Keratinocyte (primary cell): Measurements from ENCODE around the gene PKNOX2. TPM values are rescaled to one million over a fixed set of nuclear protein-coding genes. Genes with fewer than 3 reads are reported as not detected.

Experiments used
- DNase-seq: peaks from one replicate; pipeline ENCODE4 v3.0.0-alpha.2; 2011; ENCODE audit warnings: low read depth, missing footprints, low spot score
- FAIRE-seq: peaks from 2 replicates; lab custom pipeline; 2011; peaks lifted over from hg19 to GRCh38; lab: Jason Lieb, UNC
- H2AFZ ChIP-seq: 2 replicates; pipeline ENCODE4 v1.6.0; 2012; ENCODE audit warnings: low read length, control low read depth, inconsistent platforms; ENCODE audit not compliant: control insufficient read depth
- H3K27ac ChIP-seq: 2 replicates; pipeline ENCODE4 v1.5.1; 2011; ENCODE audit warnings: low read length; ENCODE audit not compliant: control insufficient read depth, insufficient read depth
- H3K27me3 ChIP-seq: 3 replicates; pipeline ENCODE4 v1.6.0; 2011; ENCODE audit warnings: low read length; ENCODE audit not compliant: control insufficient read depth, insufficient read depth; ENCODE audit errors: extremely low read depth
- H3K36me3 ChIP-seq, 2 experiments: 2 replicates in 1 of 2; 3 replicates in 1 of 2; pipeline ENCODE4 v1.5.1; 2011; ENCODE audit warnings: low read length in 2 of 2, mild to moderate bottlenecking in 1 of 2; ENCODE audit not compliant: control insufficient read depth in 2 of 2, insufficient read depth in 2 of 2; ENCODE audit errors: extremely low read depth in 1 of 2
- H3K4me1 ChIP-seq: 3 replicates; pipeline ENCODE4 v1.5.1; 2011; ENCODE audit warnings: low read length; ENCODE audit not compliant: control insufficient read depth, insufficient read depth; ENCODE audit errors: extremely low read depth
- H3K4me2 ChIP-seq: 3 replicates; pipeline ENCODE4 v1.6.0; 2011; ENCODE audit warnings: low read depth, low read length; ENCODE audit not compliant: control insufficient read depth, insufficient read depth; ENCODE audit errors: extremely low read depth
- H3K4me3 ChIP-seq, 3 experiments: fragments of 200-600 bp in 1 of 3; sonication (generic) in 1 of 3; 2 replicates in 2 of 3; 3 replicates in 1 of 3; pipeline ENCODE4 v1.5.1; 2011 to 2016; ENCODE audit warnings: low read length in 3 of 3, mild to moderate bottlenecking in 3 of 3, control low read depth in 2 of 3, inconsistent platforms in 1 of 3, low read depth in 1 of 3, mixed read lengths in 1 of 3, mixed run types in 1 of 3, moderate library complexity in 1 of 3; ENCODE audit not compliant: control insufficient read depth in 2 of 3, insufficient read depth in 2 of 3; ENCODE audit errors: extremely low read depth in 1 of 3
- H3K79me2 ChIP-seq: 2 replicates; pipeline ENCODE4 v1.6.0; 2012; ENCODE audit warnings: low read length; ENCODE audit not compliant: control insufficient read depth, insufficient read depth
- H3K9ac ChIP-seq: 3 replicates; pipeline ENCODE4 v1.6.0; 2011; ENCODE audit warnings: low read length; ENCODE audit not compliant: control insufficient read depth, insufficient read depth; ENCODE audit errors: extremely low read depth
- H3K9me1 ChIP-seq: 3 replicates; pipeline ENCODE4 v1.6.0; 2011; ENCODE audit warnings: low read length; ENCODE audit not compliant: control insufficient read depth, insufficient read depth; ENCODE audit errors: extremely low read depth
- H3K9me3 ChIP-seq: 2 replicates; pipeline ENCODE4 v1.5.1; 2012; ENCODE audit warnings: low read depth, low read length; ENCODE audit not compliant: control insufficient read depth
- H4K20me1 ChIP-seq: 3 replicates; pipeline ENCODE4 v1.6.0; 2011; ENCODE audit warnings: low read length; ENCODE audit not compliant: control insufficient read depth, insufficient read depth; ENCODE audit errors: extremely low read depth
- EZH2 ChIP-seq: IDR thresholded peaks from one replicate; pipeline ENCODE4 v1.6.1; 2012; ENCODE audit warnings: inconsistent platforms, mild to moderate bottlenecking, low read length, moderate library complexity
- dilution Hi-C: fragments of 300-500 bp; cut with MboI; formaldehyde crosslinking; loops from one replicate; pipeline ENCODE4 v1.7.0; 2020; ENCODE audit warnings: low sequenced_read_pairs; ENCODE audit not compliant: extremely low pct_ligation_motif_present
- polyA plus RNA-seq, 5 experiments: library from polyadenylated mRNA; depleted of rRNA in 3 of 5; stranded (reverse) in 3 of 5; stranded (forward) in 1 of 5; unstranded in 1 of 5; fragments of >200 nt; gene quantifications; 1 replicate in 1 of 5; 2 replicates in 3 of 5; 3 replicates in 1 of 5; pipeline versions ENCODE4 v1.2.1 to v1.2.3, GENCODE V29; 2011 to 2012; ENCODE audit warnings: missing spikeins in 2 of 5, low read depth in 1 of 5, low replicate concordance in 1 of 5
- TF ChIP-seq, protein P1 (sequence below), 3 experiments: IDR thresholded peaks in 1 of 3; conservative IDR thresholded peaks in 1 of 3; optimal IDR thresholded peaks in 1 of 3; 2 replicates in 2 of 3; 3 replicates in 1 of 3; pipeline versions ENCODE3 to v1.5.1; 2011; ENCODE audit warnings: low read length in 3 of 3, mild to moderate bottlenecking in 3 of 3, moderate library complexity in 2 of 3, control low read depth in 1 of 3, inconsistent platforms in 1 of 3; ENCODE audit not compliant: insufficient read depth in 2 of 3; ENCODE audit errors: extremely low read depth in 1 of 3

PKNOX2 gene
- polyA plus RNA-seq, 1 donor (not counting 4 experiments of a cell fraction or from before 2014, with no cell fraction given), result 0.05 TPM

DNA sequence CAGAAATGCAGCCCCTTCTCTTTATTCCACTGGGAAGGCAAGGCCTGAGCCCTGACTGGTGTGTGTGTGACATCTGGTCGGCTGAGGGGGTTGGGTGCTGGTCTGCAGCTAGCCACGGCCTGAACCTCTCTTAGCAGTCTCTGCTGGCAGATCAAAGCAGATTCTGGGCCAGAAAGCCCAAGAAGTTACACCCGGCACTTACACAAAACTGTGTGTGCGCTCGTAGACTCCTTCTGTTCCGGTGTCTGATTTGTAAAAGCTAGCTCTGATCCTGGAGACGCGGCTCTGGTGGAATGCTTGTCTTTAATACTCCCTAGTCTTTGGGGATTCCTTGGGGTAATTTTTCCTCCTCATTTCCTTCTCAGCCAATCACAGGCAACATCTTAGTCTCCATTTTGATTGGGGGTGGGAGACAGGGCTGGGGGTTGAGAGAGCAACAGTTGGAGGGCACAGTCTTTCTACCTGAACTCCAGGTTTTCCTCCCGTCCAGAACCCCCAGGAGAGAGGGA is 5.5 kb downstream of the PKNOX2 start:
- H3K9me1 ChIP-seq, result no peaks in the 10 kb centered on the region
- TF ChIP-seq, protein P1, sequence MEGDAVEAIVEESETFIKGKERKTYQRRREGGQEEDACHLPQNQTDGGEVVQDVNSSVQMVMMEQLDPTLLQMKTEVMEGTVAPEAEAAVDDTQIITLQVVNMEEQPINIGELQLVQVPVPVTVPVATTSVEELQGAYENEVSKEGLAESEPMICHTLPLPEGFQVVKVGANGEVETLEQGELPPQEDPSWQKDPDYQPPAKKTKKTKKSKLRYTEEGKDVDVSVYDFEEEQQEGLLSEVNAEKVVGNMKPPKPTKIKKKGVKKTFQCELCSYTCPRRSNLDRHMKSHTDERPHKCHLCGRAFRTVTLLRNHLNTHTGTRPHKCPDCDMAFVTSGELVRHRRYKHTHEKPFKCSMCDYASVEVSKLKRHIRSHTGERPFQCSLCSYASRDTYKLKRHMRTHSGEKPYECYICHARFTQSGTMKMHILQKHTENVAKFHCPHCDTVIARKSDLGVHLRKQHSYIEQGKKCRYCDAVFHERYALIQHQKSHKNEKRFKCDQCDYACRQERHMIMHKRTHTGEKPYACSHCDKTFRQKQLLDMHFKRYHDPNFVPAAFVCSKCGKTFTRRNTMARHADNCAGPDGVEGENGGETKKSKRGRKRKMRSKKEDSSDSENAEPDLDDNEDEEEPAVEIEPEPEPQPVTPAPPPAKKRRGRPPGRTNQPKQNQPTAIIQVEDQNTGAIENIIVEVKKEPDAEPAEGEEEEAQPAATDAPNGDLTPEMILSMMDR (optimal IDR thresholded peaks at IDR 0.05 in 1 of 3, IDR thresholded peaks at IDR 0.05 in 1 of 3, conservative IDR thresholded peaks at IDR 0.05 in 1 of 3; ENCODE audit: extremely low read depth in 1 of 3, insufficient read depth in 2 of 3, low read length in 3 of 3), result no peak
- TF ChIP-seq EZH2, result no peak
- no peak overlapping the region for H2AFZ ChIP-seq
- no peak overlapping the region for H3K9ac ChIP-seq
- dilution Hi-C loops, result no loop called here
- H3K4me3 ChIP-seq, result no peak overlapping the region
- no peaks in the 10 kb centered on the region for H3K79me2 ChIP-seq
- H4K20me1 ChIP-seq, result no peaks in the 10 kb centered on the region
- H3K27ac ChIP-seq, result no peak overlapping the region
- H3K9me3 ChIP-seq, result no peaks in the 10 kb centered on the region
- no peaks in the 10 kb centered on the region for H3K36me3 ChIP-seq
- H3K4me2 ChIP-seq, result no peak overlapping the region
- H3K27me3 ChIP-seq, result peaks cover 21% of the 10 kb centered on the region
- peaks cover 3% of the 10 kb centered on the region for H3K4me1 ChIP-seq
- FAIRE-seq (no peak), DNase-seq (no peak)

DNA sequence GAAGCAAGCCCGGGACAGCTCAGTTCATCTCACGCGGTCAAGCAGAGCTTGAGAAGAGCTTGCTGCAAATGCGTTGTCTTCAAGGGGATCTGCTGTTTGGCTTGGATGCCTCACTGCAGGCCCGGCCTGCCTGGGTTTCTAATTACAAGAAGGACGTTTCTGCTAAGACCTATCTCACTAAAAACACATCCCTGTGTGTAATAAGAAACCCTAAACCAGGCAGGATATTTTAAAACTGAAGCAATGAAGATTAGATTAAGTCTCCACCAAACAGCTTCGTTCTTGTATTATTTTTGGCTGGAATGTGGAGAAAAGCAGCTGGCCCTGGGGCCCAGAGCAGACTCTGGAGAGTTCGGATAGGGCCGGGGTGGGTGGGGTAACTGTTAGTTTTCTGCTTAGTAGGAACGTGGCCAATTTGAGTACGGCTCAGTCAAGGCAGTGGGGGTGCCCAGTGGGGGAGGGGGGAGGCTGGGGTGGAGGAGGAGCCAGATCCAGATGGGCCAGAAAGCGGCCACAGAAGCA is 6.0 kb downstream of the PKNOX2 start:
- H3K4me2 ChIP-seq, result no peak overlapping the region
- no peaks in the 10 kb centered on the region for H3K9me3 ChIP-seq
- no peaks in the 10 kb centered on the region for H3K4me1 ChIP-seq
- H3K36me3 ChIP-seq, result no peaks in the 10 kb centered on the region
- TF ChIP-seq, protein P1 (optimal IDR thresholded peaks at IDR 0.05 in 1 of 3, IDR thresholded peaks at IDR 0.05 in 1 of 3, conservative IDR thresholded peaks at IDR 0.05 in 1 of 3; ENCODE audit: extremely low read depth in 1 of 3, insufficient read depth in 2 of 3, low read length in 3 of 3), result no peak
- no peak for TF ChIP-seq EZH2
- H2AFZ ChIP-seq, result no peak overlapping the region
- no peaks in the 10 kb centered on the region for H3K79me2 ChIP-seq
- FAIRE-seq, result no peak
- no peak overlapping the region for H3K4me3 ChIP-seq
- H4K20me1 ChIP-seq, result no peaks in the 10 kb centered on the region
- no peak overlapping the region for H3K27ac ChIP-seq
- no peak overlapping the region for H3K9ac ChIP-seq
- no peak for DNase-seq
- no peaks in the 10 kb centered on the region for H3K9me1 ChIP-seq
- H3K27me3 ChIP-seq, result peaks cover 20% of the 10 kb centered on the region
- dilution Hi-C loops, result no loop called here
